H1 (cell line): ENCODE measurements around the gene STK32C. TPM values are rescaled to one million over a fixed set of nuclear protein-coding genes. Genes with fewer than 3 reads are reported as not detected.

Experiments
- CTCF ChIA-PET: fragments of 300-600 bp; sonication (Branson Sonifier 250); formaldehyde crosslinking; loops from one replicate; lab custom pipeline; 2021; ENCODE audit not compliant: partially characterized antibody; lab: Charles Lee
- POLR2A ChIA-PET: fragments of 300-600 bp; sonication (Branson Sonifier 250); formaldehyde crosslinking; loops from one replicate; lab custom pipeline; 2021; ENCODE audit warnings: inconsistent platforms; ENCODE audit not compliant: partially characterized antibody; lab: Charles Lee
- DNase-seq, 2 experiments: peaks; one replicate each; pipeline versions ENCODE4 v3.0.0 to v3.0.0-alpha.2; 2010 to 2022; ENCODE audit warnings: low spot score in 2 of 2, low read depth in 1 of 2, mixed read lengths in 1 of 2
- FAIRE-seq: peaks from 2 replicates; lab custom pipeline; 2011; peaks lifted over from hg19 to GRCh38; lab: Jason Lieb, UNC
- H2AFZ ChIP-seq: 2 replicates; pipeline ENCODE4 v1.8.1; 2012; ENCODE audit warnings: low read length, inconsistent platforms
- H2AK5ac ChIP-seq: 2 replicates; pipeline ENCODE4 v1.6.1; 2013; ENCODE audit warnings: low read depth, low read length
- H2BK120ac ChIP-seq: replicated peaks from 2 replicates; pipeline ENCODE3; 2013; ENCODE audit warnings: low read depth, low read length, inconsistent platforms
- H2BK12ac ChIP-seq: 2 replicates; pipeline ENCODE4 v1.6.1; 2013; ENCODE audit warnings: low read depth, low read length
- H2BK15ac ChIP-seq: 2 replicates; pipeline ENCODE4 v1.6.1; 2013; ENCODE audit warnings: low read length
- H2BK20ac ChIP-seq: 2 replicates; pipeline ENCODE4 v1.6.1; 2013; ENCODE audit warnings: low read length
- H2BK5ac ChIP-seq: 2 replicates; pipeline ENCODE4 v1.6.1; 2013; ENCODE audit warnings: low read depth, low read length
- H3K14ac ChIP-seq: 2 replicates; pipeline ENCODE4 v1.6.1; 2013; ENCODE audit warnings: inconsistent platforms; ENCODE audit not compliant: insufficient read length
- H3K18ac ChIP-seq: 2 replicates; pipeline ENCODE4 v1.6.1; 2013; ENCODE audit warnings: low read length; ENCODE audit errors: extremely low read depth
- H3K23ac ChIP-seq: 2 replicates; pipeline ENCODE4 v1.6.1; 2013; ENCODE audit warnings: inconsistent platforms; ENCODE audit not compliant: insufficient read length
- H3K23me2 ChIP-seq: 2 replicates; pipeline ENCODE4 v1.6.1; 2013; ENCODE audit warnings: low read depth, low read length
- H3K27ac ChIP-seq: 2 replicates; pipeline ENCODE4 v1.6.1; 2011; ENCODE audit warnings: low read depth, low read length, inconsistent platforms
- H3K27me3 ChIP-seq, 4 experiments: replicated peaks in 1 of 4; 1 replicate in 1 of 4; 2 replicates in 3 of 4; pipeline versions ENCODE4 v1.6.1 to v1.8.1; 2011 to 2013; ENCODE audit warnings: low read length in 3 of 4, mild to moderate bottlenecking in 3 of 4, inconsistent platforms in 2 of 4, mixed read lengths in 2 of 4, moderate library complexity in 1 of 4; ENCODE audit not compliant: control insufficient read depth in 3 of 4, insufficient read depth in 3 of 4; ENCODE audit errors: extremely low read depth in 1 of 4
- H3K36me3 ChIP-seq, 4 experiments: 2 replicates each; pipeline versions ENCODE4 v1.6.1 to v1.8.1; 2011 to 2013; ENCODE audit warnings: mild to moderate bottlenecking in 4 of 4, low read length in 3 of 4, moderate library complexity in 2 of 4, control low read depth in 1 of 4, inconsistent platforms in 1 of 4; ENCODE audit not compliant: insufficient read depth in 4 of 4, control insufficient read depth in 2 of 4
- H3K4ac ChIP-seq: replicated peaks from 2 replicates; pipeline ENCODE3; 2013; ENCODE audit warnings: low read length, low read depth, mixed read lengths, inconsistent platforms; ENCODE audit not compliant: insufficient read length
- H3K4me1 ChIP-seq, 4 experiments: replicated peaks in 1 of 4; 1 replicate in 1 of 4; 2 replicates in 3 of 4; pipeline versions ENCODE4 v1.6.1 to v1.8.1; 2011 to 2013; ENCODE audit warnings: low read length in 3 of 4, inconsistent platforms in 2 of 4, mixed read lengths in 1 of 4; ENCODE audit not compliant: insufficient read depth in 4 of 4, control insufficient read depth in 3 of 4
- H3K4me2 ChIP-seq, 2 experiments: 2 replicates each; pipeline versions ENCODE4 v1.6.1 to v1.8.1; 2011 to 2013; ENCODE audit warnings: low read depth in 2 of 2, low read length in 2 of 2, control low read depth in 1 of 2, inconsistent platforms in 1 of 2, mild to moderate bottlenecking in 1 of 2; ENCODE audit not compliant: insufficient read depth in 1 of 2
- H3K4me3 ChIP-seq, 4 experiments: fragments of 200-600, 300-600 bp in 1 of 4; sonication (generic), shearing (Covaris generic), sonication (Bioruptor Twin) in 1 of 4; 2 replicates each; pipeline versions ENCODE4 v1.5.1 to v1.8.1; 2011 to 2016; ENCODE audit warnings: low read length in 4 of 4, low read depth in 3 of 4, control low read depth in 2 of 4, inconsistent platforms in 2 of 4, mild to moderate bottlenecking in 2 of 4, mixed read lengths in 1 of 4, moderate library complexity in 1 of 4; ENCODE audit not compliant: insufficient read depth in 2 of 4; ENCODE audit errors: extremely low read depth in 1 of 4
- H3K56ac ChIP-seq: replicated peaks from 2 replicates; pipeline ENCODE3; 2013; ENCODE audit warnings: low read depth, mild to moderate bottlenecking, mixed read lengths, low read length, inconsistent platforms; ENCODE audit not compliant: insufficient read length
- H3K79me1 ChIP-seq: 2 replicates; pipeline ENCODE4 v1.6.1; 2013; ENCODE audit warnings: low read depth, low read length, control low read depth
- H3K79me2 ChIP-seq, 2 experiments: 2 replicates each; pipeline versions ENCODE4 v1.6.1 to v1.8.1; 2012 to 2013; ENCODE audit warnings: low read length in 2 of 2, mild to moderate bottlenecking in 2 of 2, inconsistent platforms in 1 of 2; ENCODE audit not compliant: insufficient read depth in 2 of 2, control insufficient read depth in 1 of 2
- H3K9ac ChIP-seq, 4 experiments: replicated peaks in 1 of 4; 1 replicate in 1 of 4; 2 replicates in 3 of 4; pipeline versions ENCODE4 v1.6.1 to v1.8.1; 2011 to 2013; ENCODE audit warnings: low read depth in 3 of 4, low read length in 3 of 4, control low read depth in 2 of 4, mild to moderate bottlenecking in 2 of 4, moderate library complexity in 2 of 4, inconsistent platforms in 1 of 4; ENCODE audit errors: extremely low read depth in 1 of 4
- H3K9me3 ChIP-seq, 2 experiments: 2 replicates each; pipeline versions ENCODE4 v1.6.1 to v1.8.1; 2012 to 2013; ENCODE audit warnings: mild to moderate bottlenecking in 2 of 2, moderate library complexity in 2 of 2, control low read depth in 1 of 2, inconsistent platforms in 1 of 2, low read depth in 1 of 2, low read length in 1 of 2, mixed read lengths in 1 of 2; ENCODE audit not compliant: insufficient read depth in 2 of 2
- H4K20me1 ChIP-seq, 2 experiments: replicated peaks in 1 of 2; 2 replicates each; pipeline versions ENCODE3 to v1.8.1; 2011 to 2013; ENCODE audit warnings: inconsistent platforms in 2 of 2, low read length in 2 of 2, mild to moderate bottlenecking in 1 of 2; ENCODE audit not compliant: insufficient read depth in 2 of 2, control insufficient read depth in 1 of 2
- H4K5ac ChIP-seq: 2 replicates; pipeline ENCODE4 v1.6.1; 2013; ENCODE audit warnings: low read length, low read depth, mixed read lengths, inconsistent platforms; ENCODE audit not compliant: insufficient read length
- H4K8ac ChIP-seq: 2 replicates; pipeline ENCODE4 v1.8.0; 2013; ENCODE audit warnings: mild to moderate bottlenecking, moderate library complexity, low read length, inconsistent platforms; ENCODE audit not compliant: insufficient read depth; ENCODE audit errors: extremely low read depth
- H4K91ac ChIP-seq: replicated peaks from 2 replicates; pipeline ENCODE3; 2013; ENCODE audit warnings: low read length, mixed read lengths, inconsistent platforms; ENCODE audit not compliant: insufficient read length
- ATF2 ChIP-seq: IDR thresholded peaks from 2 replicates; pipeline ENCODE4 v1.6.1; 2012; ENCODE audit warnings: low read length, inconsistent platforms
- BCL11A ChIP-seq, 2 experiments: IDR thresholded peaks; one replicate each; pipeline ENCODE4 v1.6.1; 2011; ENCODE audit warnings: low read depth in 2 of 2, low read length in 2 of 2, mild to moderate bottlenecking in 2 of 2
- KDM4A ChIP-seq: IDR thresholded peaks from one replicate; pipeline ENCODE4 v1.7.1; 2012; ENCODE audit warnings: low read depth, mild to moderate bottlenecking, moderate library complexity, low read length, inconsistent platforms; ENCODE audit not compliant: severe bottlenecking
- MAX ChIP-seq: IDR thresholded peaks from 2 replicates; pipeline ENCODE4 v1.6.1; 2012; ENCODE audit warnings: inconsistent platforms
- SAP30 ChIP-seq: fragments of 300-600 bp; sonication (generic); IDR thresholded peaks from 2 replicates; pipeline ENCODE4 v1.7.1; 2012; ENCODE audit warnings: low read length, moderate library complexity, mild to moderate bottlenecking, inconsistent platforms; ENCODE audit not compliant: insufficient read depth, insufficient replicate concordance
- SIRT6 ChIP-seq: IDR thresholded peaks from one replicate; pipeline ENCODE4 v1.7.1; 2012; ENCODE audit warnings: low read length, inconsistent platforms
- SP4 ChIP-seq: IDR thresholded peaks from 2 replicates; pipeline ENCODE4 v1.6.1; 2012; ENCODE audit warnings: low read length, inconsistent platforms
- USF2 ChIP-seq: IDR thresholded peaks from 2 replicates; pipeline ENCODE4 v1.6.1; 2011; ENCODE audit warnings: low read length, improper control_type of control experiment
- ZNF274 ChIP-seq: IDR thresholded peaks from 2 replicates; pipeline ENCODE4 v1.7.0; 2012; ENCODE audit warnings: low read length, borderline replicate concordance; ENCODE audit errors: extremely low read depth
- WGBS, 2 experiments: shearing (Covaris generic) in 1 of 2; methylation state at CpG; one replicate each; pipeline versions ENCODE4 v1.1.6 to v1.1.7; 2013 to 2015; ENCODE audit warnings: low lambda C conversion rate in 2 of 2, mixed read lengths in 2 of 2, inconsistent platforms in 1 of 2, low coverage in 1 of 2, missing lambda C conversion rate in 1 of 2; ENCODE audit not compliant: insufficient replicate concordance in 2 of 2, insufficient coverage in 1 of 2, insufficient read length in 1 of 2; ENCODE audit errors: extremely low coverage in 1 of 2, missing lambda C conversion rate in 1 of 2; 5-methylcytosine and 5-hydroxymethylcytosine counted together
- polyA plus RNA-seq, 7 experiments: library from polyadenylated mRNA; depleted of rRNA in 3 of 7; stranded (reverse) in 5 of 7; unstranded in 2 of 7; fragments of >200 nt in 5 of 7; fragments of 200-250 nt in 2 of 7; gene quantifications; 1 replicate in 5 of 7; 2 replicates in 1 of 7; 4 replicates in 1 of 7; pipeline versions ENCODE4 v1.2.1 to v1.2.3, GENCODE V29; 2011 to 2013; ENCODE audit warnings: missing spikeins in 2 of 7, mixed read lengths in 2 of 7
- total RNA-seq: library from RNA; stranded (reverse); fragmentation: NEBNext Ultra II Directional; extraction: Animal tissue kit (Norgen Biotek cat#: 25700); gene quantifications from 2 replicates; pipeline ENCODE4 v1.2.1, GENCODE V29; 2021

Gene STK32C
- total and polyA plus RNA-seq, 2 of the 8 experiments (the other 6 are each of a cell fraction or from before 2014, with no cell fraction given): 10.6 to 15.6 TPM

GRCh38 chr10:132272231-132272971 is 35.3 kb downstream of the STK32C start:
- ChIA-PET POLR2A (no interaction called here), CTCF (interaction anchor here (0.6 to 1.4 kb wide), 3 partner anchors 19 to 219 kb away, joined by 3 to 5 read pairs (median 4); no protein-coding TSS in a partner anchor)
- Histone ChIP-seq H3K4me2 (no peak overlapping the region), H2BK20ac (no peak overlapping the region), H2BK15ac (no peak overlapping the region), H4K91ac (no peak overlapping the region), H3K56ac (peak overlapping the region; percentile 7), H2BK12ac (no peak overlapping the region), H3K14ac (no peak overlapping the region), H3K27me3 (no peaks in the 10 kb centered on the region; a peak in 1 of 7 replicates), H3K18ac (no peak overlapping the region), H3K27ac (no peak overlapping the region), H2BK5ac (no peak overlapping the region), H4K8ac (peak overlapping the region; percentile 22; the same call in 1 of the 2 replicates), H2AK5ac (no peak overlapping the region), H3K23me2 (no peaks in the 10 kb centered on the region), H3K9me3 (peaks cover 4 to 8% of the 10 kb centered on the region in 2 experiments; a peak in 1 of 4 replicates), H3K4me1 (no peaks in the 10 kb centered on the region; a peak in 1 of 7 replicates), H4K5ac (no peak overlapping the region), H4K20me1 (peaks cover 0 to 5% of the 10 kb centered on the region in 2 experiments), H3K79me2 (no peaks in the 10 kb centered on the region), H3K4me3 (no peak overlapping the region), H3K4ac (no peak overlapping the region), H3K36me3 (no peaks in the 10 kb centered on the region; a peak in 1 of 8 replicates), H2BK120ac (no peak overlapping the region), H3K9ac (no peak overlapping the region), H2AFZ (no peak overlapping the region), H3K79me1 (no peaks in the 10 kb centered on the region; the same call in 1 of the 2 replicates), H3K23ac (no peak overlapping the region)
- WGBS, 2 experiments: 92% methylated on average over 35 of the region's 35 CpGs; no CpG with 5 or more reads in 1 of the 2 experiments
- no peak for DNase-seq
- no peak for FAIRE-seq
- no peak for TF ChIP-seq ZNF274
- no peak for TF ChIP-seq SP4
- TF ChIP-seq ATF2: no peak
- no peak for TF ChIP-seq MAX
- TF ChIP-seq SAP30: no peak
- TF ChIP-seq BCL11A (IDR thresholded peaks at IDR 0.05; ENCODE audit: low read depth in 2 of 2, low read length in 2 of 2): no peak
- no peak for TF ChIP-seq KDM4A
- TF ChIP-seq USF2: no peak
- no peak for TF ChIP-seq SIRT6
